Measurements from ENCODE around the gene KLHL20. TPM values are rescaled to one million over a fixed set of nuclear protein-coding genes. Genes with fewer than 3 reads are reported as not detected.
A peak's percentile ranks its signal among the peaks of the same experiment; 100 is the strongest.
"Not testable (repeated sequence)": the region's sequence is repeated elsewhere in the genome, so short reads cannot be mapped to it uniquely, and the experiment has no call there.

Gene KLHL20
- total RNA-seq, 1 experiment from 2014 or later: 5.0 TPM

- Histone ChIP-seq H3K27me3 (no peaks in the 10 kb centered on the region), H3K4me3 (no peak overlapping the region), H3K9me3 (no peaks in the 10 kb centered on the region), H3K36me3 (peaks cover 39% of the 10 kb centered on the region)
- DNase-seq: no peak
These were observed 75.1 kb downstream of the KLHL20 start for GRCh38 chr1:173789841-173790240.

DNA sequence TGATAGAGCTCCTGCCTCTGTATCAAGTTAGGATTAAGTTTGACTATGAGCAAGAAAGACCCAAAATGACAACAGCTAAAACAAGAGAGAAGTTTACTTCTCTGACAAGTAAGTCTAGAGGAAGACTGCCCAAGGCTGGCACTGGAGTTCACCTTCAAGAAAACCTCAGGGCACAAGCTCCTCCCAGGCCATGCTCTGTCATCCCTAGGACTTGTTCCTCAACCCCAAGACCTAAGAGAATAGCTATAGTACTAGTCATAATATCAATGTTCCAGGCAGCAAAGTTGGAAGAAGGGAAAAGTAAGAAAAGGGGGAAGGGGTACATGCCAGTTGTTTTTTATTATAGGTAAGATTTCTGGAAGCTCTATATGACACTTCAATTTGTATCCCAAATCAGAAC lies 83.3 kb downstream of the KLHL20 start:
- peak; percentile 25 for DNase-seq
- Histone ChIP-seq H3K9me3 (no peaks in the 10 kb centered on the region), H3K36me3 (peaks cover 57% of the 10 kb centered on the region), H3K27me3 (no peaks in the 10 kb centered on the region), H3K4me3 (no peak overlapping the region)

DNA sequence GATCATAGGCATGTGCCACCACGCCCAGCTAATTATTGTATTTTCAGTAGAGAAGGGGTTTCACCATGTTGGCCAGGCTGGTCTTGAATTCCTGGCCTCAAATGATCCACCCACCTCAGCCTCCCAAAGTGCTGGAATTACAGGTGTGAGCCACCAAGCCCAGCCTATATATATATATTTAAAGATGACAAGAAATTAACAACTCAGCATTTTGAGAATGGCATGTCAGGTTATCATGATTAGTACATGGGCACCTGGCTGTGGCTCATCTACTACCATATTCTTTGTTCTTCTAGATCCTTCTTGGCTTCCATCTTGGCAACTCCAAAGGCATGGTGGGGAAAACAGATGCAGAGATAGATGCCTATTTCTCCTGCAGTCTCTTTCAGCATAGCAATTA lies 85.2 kb downstream of the KLHL20 start:
- H3K36me3 ChIP-seq: peaks cover 69% of the 10 kb centered on the region
- H3K27me3 ChIP-seq, H3K9me3 ChIP-seq, DNase-seq, H3K4me3 ChIP-seq: not testable (repeated sequence)

- Histone ChIP-seq H3K4me3 (no peak overlapping the region), H3K9me3 (no peaks in the 10 kb centered on the region), H3K27me3 (no peaks in the 10 kb centered on the region), H3K36me3 (peaks cover 81% of the 10 kb centered on the region)
- DNase-seq: no peak
These were observed 88.2 kb downstream of the KLHL20 start for GRCh38 chr1:173802961-173803360.

DNA sequence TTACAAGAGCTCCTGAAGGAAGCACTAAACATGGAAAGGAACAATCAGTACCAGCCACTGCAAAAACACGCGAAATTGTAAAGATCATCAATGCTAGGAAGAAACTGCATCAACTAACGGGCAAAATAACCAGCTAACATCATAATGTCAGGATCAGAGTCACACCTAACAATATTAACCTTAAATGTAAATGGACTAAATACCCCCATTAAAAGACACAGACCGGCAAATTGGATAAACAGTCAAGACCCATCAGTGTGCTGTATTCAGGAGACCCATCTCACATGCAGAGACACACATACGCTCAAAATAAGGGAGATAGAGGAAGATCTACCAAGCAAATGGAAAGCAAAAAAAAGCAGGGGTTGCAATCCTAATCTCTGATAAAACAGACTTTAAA lies 98.9 kb downstream of the KLHL20 start:
- DNase-seq, H3K4me3 ChIP-seq, H3K27me3 ChIP-seq: not testable (repeated sequence)
- peaks cover 81% of the 10 kb centered on the region for H3K36me3 ChIP-seq
- H3K9me3 ChIP-seq: peaks cover 11% of the 10 kb centered on the region

GRCh38 chr1:173818459-173818858 lies 103.7 kb downstream of the KLHL20 start:
- H3K9me3 ChIP-seq: peaks cover 12% of the 10 kb centered on the region
- no peak for DNase-seq
- H3K36me3 ChIP-seq: peaks cover 82% of the 10 kb centered on the region
- no peaks in the 10 kb centered on the region for H3K27me3 ChIP-seq
- no peak overlapping the region for H3K4me3 ChIP-seq

DNA sequence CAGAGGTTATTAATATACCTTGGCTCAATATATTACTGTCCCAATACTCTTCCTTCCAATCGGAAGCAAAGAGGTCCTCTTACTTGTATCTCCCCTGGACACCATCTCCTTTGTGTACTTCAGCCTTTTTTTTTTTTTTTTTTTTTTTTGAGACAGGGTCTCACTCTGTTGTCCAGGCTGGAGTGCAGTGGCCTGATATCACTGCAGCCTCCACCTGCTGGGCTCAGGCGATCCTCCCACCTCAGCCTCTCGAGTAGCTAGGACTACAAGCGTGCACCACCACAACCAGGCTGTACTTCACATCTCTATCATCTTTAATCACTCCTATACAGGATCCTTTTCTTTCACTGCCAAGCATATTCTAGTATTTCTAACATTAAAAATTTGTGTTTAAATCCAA lies 106.9 kb downstream of the KLHL20 start:
- Histone ChIP-seq H3K4me3 (no peak overlapping the region), H3K27me3 (no peaks in the 10 kb centered on the region), H3K9me3 (peaks cover 4% of the 10 kb centered on the region), H3K36me3 (peaks cover 60% of the 10 kb centered on the region)
- no peak for DNase-seq

- H3K36me3 ChIP-seq: peaks cover 39% of the 10 kb centered on the region
- H3K27me3 ChIP-seq: no peaks in the 10 kb centered on the region
- no peak for DNase-seq
- H3K4me3 ChIP-seq: peak overlapping the region; percentile 82
- no peaks in the 10 kb centered on the region for H3K9me3 ChIP-seq
These were observed 109.1 kb downstream of the KLHL20 start for GRCh38 chr1:173823781-173824314.

DNA sequence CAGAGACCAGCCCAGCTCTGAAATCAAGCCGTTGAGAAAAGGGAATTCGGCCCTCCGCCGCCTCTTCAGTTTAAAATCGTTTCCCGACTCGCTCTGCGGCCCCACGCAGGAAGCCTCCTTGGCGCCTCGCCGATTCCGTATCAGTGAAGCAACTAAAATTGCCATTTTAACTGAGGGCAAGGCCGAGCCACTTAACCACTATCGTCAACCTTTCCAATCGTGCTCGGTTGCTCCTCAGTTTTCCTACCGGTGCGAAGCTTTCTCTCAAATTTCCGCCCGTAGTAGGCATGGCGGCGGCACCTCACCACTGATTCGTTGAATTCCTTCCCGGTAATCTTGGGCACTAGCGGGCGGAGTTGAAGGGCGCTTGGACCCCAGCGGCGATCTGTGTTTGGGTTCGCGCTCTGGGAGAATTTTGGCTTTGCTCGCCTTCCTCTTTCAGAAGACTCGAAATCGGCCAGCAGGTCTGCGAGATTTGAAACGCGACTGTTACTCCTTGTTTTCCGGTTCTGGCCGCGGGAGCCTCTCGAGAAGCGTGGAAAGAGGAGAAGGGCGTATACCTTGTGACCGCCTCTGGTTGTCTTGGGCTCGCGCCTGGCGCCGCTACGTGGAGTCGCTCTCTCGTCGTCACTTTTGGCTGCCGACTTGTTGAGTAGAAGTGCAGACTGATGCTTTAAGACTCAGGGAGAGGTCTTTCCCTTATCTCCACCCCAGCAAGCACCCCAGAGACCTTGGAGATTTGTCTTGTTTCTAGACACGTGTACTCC lies 109.7 kb downstream of the KLHL20 start, which contains the start of the genes CENPL and DARS2:
Gene CENPL, minus strand, starts transcription at position 569 of the 767 bp plus-strand sequence. CDS start 13,584 bp downstream, outside the sequence.
Gene DARS2, plus strand, starts transcription at position 359 of the 767 bp plus-strand sequence. CDS start 557 bp downstream, outside the sequence.
- H3K36me3 ChIP-seq: peaks cover 32% of the 10 kb centered on the region
- H3K27me3 ChIP-seq: no peaks in the 10 kb centered on the region
- DNase-seq: peak; percentile 96
- no peaks in the 10 kb centered on the region for H3K9me3 ChIP-seq
- peak within 1 kb of the TSS; percentile 82 for H3K4me3 ChIP-seq

GRCh38 chr1:173827611-173828010 lies 112.8 kb downstream of the KLHL20 start:
- Histone ChIP-seq H3K27me3 (no peaks in the 10 kb centered on the region), H3K9me3 (no peaks in the 10 kb centered on the region), H3K36me3 (peaks cover 16% of the 10 kb centered on the region), H3K4me3 (no peak overlapping the region)
- DNase-seq: no peak

DNA sequence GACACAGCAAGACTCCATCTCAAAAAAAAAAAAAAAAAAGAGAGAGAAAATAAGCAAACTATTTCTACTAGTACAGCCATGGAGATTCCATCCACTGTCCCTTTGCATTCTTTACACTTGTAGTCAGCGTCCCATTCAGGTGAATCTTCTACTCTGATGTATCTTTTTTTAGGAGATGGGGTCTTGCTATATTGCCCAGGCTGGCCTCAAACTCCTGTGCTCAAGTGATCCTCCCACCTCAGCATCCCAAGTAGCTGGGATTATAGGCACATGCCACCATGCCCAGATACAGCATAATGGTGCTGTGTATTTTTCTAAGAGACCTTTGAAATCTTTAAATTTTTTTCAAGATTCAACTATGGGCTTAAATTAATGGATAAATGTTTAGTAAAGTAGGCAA lies 118.0 kb downstream of the KLHL20 start:
- no peaks in the 10 kb centered on the region for H3K9me3 ChIP-seq
- DNase-seq: no peak
- H3K4me3 ChIP-seq: no peak overlapping the region
- H3K36me3 ChIP-seq: peaks cover 25% of the 10 kb centered on the region
- H3K27me3 ChIP-seq: no peaks in the 10 kb centered on the region

Other genes with a start within 250 kb of the KLHL20 start
- 170 and 232 TPM in 2 replicates for gene PRDX6, start 237.6 kb upstream of the KLHL20 start, total RNA-seq (2014; rRNA removed; shearing (Covaris generic); ENCODE audit: low replicate concordance)
- not detected in 2 replicates for gene SLC9C2, start 111.9 kb upstream of the KLHL20 start, total RNA-seq (2014; rRNA removed; shearing (Covaris generic); ENCODE audit: low replicate concordance)
- gene TEX50, start 79.6 kb upstream of the KLHL20 start, total RNA-seq (2014; rRNA removed; shearing (Covaris generic); ENCODE audit: low replicate concordance): not detected in 2 replicates
- gene ANKRD45, start 45.1 kb upstream of the KLHL20 start, total RNA-seq (2014; rRNA removed; shearing (Covaris generic); ENCODE audit: low replicate concordance): not detected in 2 replicates
- gene DARS2, start 109.7 kb downstream of the KLHL20 start, total RNA-seq (2014; rRNA removed; shearing (Covaris generic); ENCODE audit: low replicate concordance): 25.8 and 38.4 TPM in 2 replicates
- gene CENPL, start 109.9 kb downstream of the KLHL20 start, total RNA-seq (2014; rRNA removed; shearing (Covaris generic); ENCODE audit: low replicate concordance): 35.3 and 148 TPM in 2 replicates
- 531 and 1,049 TPM in 2 replicates for gene GAS5, start 153.0 kb downstream of the KLHL20 start, total RNA-seq (2014; rRNA removed; shearing (Covaris generic); ENCODE audit: low replicate concordance)
- gene ZBTB37, start 153.4 kb downstream of the KLHL20 start, total RNA-seq (2014; rRNA removed; shearing (Covaris generic); ENCODE audit: low replicate concordance): 3.1 and 3.2 TPM in 2 replicates
- gene SERPINC1, start 202.3 kb downstream of the KLHL20 start, total RNA-seq (2014; rRNA removed; shearing (Covaris generic); ENCODE audit: low replicate concordance): not detected in 2 replicates

All from MG63 (cell line).